Central memory CD4-positive, alpha-beta T cell (primary cell): Measurements from ENCODE around the gene COL24A1.
"Not testable (repeated sequence)": the region's sequence is repeated elsewhere in the genome, so short reads cannot be mapped to it uniquely, and the experiment has no call there.

Experiments used
- DNase-seq: peaks from one replicate; pipeline ENCODE4 v3.0.0; 2022

The COL24A1 gene

DNA sequence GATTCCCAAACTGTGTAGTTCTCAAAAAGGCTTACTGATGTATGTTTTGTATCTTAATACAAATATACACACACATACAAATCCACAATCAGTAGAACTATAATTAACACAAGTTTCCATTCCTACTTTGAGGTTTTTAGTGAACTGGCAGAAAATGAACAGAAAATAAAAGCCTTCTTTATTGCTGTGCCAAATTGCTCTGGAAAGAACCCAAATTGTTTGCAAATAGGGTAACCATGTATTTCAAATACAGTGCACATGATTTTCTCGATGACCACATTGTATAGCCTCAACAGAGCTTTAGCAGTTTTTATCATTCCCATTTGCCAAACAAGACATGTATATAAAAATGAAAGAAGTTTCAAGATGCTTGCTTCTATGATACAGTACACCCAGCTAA is 173.3 kb downstream of the COL24A1 start:
- DNase-seq, result no peak

DNA sequence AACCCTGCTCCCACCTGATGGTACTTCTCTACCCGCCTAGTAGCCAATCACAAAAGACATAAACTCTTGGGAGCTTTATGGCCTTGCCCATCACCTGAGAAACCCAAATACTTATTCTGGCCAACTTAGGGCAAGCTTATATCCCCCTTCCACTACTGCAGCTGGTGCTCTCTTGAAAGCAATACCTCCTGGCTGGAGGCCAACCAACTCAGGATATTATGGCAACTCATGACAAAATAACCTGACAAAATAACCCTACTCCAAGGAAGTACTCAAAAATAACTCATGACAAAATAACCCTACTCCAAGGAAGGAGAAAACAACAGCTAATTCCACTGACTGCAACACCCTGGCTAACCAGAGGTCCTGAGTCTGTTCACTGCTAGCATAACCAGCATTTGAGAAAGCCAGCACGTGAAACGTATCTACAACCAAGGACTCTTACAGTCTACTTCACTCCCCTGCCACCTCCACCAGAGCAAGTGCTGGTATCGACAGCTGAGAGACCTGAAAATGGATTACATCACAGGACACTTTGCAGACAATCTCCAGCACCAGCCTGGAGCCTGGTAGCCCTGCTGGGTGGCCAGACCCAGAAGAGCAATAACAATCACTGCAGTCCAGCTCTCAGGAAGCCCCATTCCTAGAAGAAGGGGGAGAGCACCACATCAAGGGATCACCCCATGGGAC is 179.9 kb downstream of the COL24A1 start:
- no peak for DNase-seq

DNA sequence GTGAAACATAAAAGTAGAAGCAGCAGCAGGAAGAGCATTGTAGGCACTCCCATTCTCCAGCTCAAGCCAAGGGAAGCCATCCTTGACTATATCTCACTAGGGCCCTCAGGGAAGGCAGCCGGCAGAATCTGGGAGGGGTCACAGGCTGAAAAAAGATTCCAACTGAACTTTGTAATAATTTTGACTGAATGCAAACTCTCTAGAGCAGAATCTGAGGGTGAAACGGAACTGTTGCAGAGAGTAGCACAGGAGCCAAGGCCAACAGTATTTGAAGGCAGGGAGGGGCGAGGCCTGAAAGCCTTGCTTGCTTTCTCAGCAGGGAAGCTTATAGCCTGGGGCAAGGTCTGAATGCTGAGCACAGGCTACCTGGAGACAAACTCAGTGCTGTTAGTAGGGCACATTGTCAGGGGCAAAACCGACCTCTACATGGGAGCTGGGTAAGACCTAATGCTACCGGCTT is 180.6 kb downstream of the COL24A1 start:
- no peak for DNase-seq

DNA sequence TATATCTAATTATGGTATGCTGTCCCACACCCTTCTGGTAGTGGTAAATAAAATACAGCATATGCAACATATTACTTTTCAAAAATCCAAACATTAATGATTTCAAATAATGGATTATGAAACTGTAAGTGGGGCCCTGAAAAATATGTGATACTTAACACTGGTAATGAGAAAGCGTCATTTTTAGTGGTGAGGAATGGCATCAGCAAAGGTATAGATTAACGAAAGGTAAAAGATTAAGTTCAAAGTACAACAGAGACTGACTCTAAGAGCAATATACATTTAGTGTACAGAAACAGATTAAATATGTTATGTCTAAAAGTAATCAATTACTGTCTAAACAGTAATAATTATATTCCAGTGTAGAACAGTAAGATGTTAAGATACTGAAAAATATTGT is 194.1 kb downstream of the COL24A1 start:
- DNase-seq, result no peak

DNA sequence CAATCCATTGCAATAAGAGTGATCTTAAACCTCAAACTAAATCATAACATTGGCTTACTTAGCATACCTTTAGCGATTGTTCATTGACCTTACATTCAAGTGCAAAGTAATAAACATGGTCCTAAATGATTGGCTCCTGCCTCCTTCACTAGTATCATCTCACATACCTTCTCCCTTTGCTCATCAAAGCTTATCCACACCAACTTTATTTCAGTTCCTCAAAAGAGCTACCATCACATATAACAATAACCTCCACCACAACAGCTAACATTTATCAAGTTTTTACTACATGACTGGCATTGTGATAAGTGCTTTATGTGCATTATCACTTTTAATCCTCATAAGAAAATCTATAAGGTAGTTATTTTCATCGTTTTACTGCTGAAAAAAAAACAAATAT is 198.8 kb downstream of the COL24A1 start:
- no peak for DNase-seq

DNA sequence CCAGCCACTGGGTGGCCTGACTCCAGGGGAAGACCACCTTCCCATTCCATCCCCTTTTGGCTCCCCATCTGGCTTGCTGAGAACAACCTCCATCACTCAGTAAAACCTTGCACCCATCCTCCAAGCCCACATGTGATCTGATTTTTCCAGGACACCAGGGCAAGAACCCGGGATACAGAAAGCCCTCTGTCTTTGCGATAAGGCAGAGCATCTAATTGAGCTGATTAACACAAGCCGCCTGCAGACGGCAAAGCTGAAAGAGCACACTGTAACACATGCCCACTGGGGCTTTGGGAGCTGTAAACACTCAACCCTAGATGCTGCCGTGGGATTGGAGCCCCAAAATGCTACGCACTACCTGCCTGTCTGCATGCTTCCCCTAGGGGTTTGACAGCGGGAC is 201.4 kb downstream of the COL24A1 start:
- not testable (repeated sequence) for DNase-seq

DNA sequence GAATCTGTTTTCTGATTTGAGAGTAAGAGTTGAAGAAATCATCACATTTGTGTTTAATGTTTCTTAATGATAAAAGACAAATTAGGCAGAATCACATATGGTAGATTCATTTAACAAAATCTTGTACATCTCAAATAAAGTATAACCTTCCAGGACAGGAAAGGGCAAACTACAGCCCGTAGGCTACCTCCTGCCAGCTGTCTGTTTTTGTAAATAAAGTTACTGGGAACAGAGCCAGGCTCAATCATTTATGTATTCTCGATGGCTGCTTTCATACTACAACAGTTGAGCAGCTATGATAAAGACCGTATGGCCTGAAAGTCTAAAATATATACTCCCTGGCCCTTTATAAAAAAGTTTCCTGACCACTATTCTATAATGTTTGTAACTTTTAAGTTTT is 204.1 kb downstream of the COL24A1 start:
- DNase-seq, result no peak

DNA sequence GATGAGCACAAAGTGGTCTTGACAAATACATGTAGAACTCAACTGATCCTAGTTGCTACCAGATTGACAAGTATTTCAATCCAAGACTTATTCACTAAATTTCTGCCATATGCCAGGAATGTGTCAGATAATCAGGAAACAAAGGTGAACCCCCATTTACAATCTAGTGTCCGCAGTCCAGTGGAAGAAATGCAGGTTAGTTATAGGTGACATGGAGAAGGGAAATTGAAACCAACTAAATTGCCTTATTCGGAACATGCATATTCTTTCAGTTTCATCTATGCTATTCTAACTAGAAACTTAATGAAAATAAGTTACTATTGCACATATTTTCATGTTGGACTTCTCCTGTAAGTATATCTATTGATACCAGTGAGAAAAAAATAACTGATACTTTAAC is 209.4 kb downstream of the COL24A1 start:
- no peak for DNase-seq

DNA sequence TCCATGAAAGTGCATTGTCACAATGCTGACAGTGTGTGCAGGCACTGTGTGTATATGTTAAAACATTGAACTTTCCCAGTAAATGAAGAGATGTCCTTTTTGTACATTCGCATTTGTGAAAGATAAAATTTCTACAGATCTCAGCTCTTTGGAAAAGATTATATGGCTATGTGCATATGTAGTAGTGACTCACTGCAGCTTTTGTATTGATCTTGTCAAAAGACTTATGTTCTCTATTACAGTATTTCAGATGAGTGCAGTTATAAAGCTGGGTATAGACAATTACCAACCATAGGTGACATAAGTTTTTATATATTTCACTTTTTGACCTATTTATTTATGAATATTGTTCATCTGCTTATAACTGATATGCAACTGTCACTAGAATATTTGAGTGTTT is 212.6 kb downstream of the COL24A1 start:
- DNase-seq, result no peak

DNA sequence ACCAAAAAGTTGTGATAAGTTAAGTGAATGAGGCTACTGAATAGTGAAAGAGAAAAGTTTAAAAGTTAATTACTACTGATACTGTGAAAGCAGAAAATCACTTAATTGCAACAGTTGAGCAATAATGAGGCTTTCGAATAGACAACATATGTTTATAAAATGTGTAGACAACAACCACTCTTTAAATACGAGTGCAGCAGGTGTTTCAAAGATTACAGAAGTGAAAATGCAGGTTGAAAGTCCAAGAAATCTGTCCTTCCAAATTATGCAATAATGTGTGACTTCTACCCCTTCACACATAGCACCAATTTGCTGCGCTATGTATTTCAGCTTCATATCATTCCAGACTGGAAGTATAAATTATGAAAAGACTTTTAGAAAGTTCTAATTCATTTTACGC is 213.0 kb downstream of the COL24A1 start:
- DNase-seq, result no peak

DNA sequence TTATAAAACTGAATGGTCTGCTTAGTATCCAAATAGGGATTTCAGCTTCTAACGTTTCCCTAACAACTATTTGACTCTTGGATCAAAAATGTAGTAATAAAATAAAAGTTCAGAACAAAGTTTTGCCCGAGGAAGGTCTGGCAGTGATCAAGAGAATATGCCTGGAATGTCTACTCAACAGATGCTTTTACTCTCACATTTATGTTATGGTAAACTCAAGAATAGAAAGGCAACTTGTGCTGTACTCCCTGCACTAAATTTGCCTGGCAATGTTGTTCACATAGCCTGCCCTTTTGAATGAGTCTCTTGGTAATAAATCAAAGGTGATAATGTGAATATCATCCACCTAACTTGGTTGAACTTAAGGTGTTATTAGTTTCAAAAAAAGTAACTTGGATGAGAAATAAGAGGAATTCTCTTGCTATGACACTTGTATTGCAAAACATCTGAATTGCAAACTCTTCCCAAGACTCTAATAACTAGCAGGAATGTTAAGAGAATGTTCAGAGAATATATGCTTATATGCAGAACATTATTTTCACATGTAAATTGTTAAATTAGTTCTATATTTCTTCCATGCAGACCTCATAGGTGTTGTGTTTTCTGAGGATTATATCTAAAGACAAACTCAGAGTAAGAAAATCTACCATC is 215.8 kb downstream of the COL24A1 start:
- DNase-seq, result no peak

DNA sequence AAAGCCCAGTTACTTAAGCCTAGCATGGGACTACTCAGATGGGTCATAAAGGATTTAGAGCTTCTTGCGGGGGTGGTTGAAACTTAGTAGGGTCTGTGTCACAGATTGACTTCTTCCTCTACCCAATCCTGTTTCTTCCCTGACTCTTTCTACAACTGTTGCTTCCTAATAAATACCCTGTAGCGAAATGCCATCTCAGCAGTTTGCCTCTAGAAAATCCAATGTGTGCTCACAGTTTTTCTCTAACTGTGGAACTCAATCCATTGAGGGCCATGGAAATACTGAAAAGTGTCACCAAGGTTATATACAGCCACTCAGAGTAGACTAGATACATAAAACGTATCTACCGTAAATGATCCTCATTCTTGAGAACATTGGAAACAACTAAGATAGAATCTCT is 217.7 kb downstream of the COL24A1 start:
- DNase-seq, result no peak

DNA sequence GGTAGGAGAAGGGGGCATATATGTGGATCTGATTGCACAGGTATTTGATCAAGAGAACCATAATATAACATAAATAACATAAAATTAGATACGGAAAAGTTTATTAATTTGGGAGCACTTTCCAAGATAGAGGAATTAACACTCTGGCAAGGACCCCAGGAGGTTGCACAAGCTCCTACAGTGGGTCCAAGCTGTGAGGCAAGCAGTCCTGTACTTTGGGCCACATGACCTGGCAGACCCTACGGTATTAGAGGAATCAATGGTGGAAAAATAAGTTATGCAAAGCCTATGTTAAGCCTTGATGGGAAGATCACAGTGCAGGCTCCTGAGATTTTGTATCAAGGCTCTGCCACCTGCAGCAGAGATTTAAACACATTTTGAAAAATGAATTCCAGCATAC is 220.1 kb downstream of the COL24A1 start:
- no peak for DNase-seq

DNA sequence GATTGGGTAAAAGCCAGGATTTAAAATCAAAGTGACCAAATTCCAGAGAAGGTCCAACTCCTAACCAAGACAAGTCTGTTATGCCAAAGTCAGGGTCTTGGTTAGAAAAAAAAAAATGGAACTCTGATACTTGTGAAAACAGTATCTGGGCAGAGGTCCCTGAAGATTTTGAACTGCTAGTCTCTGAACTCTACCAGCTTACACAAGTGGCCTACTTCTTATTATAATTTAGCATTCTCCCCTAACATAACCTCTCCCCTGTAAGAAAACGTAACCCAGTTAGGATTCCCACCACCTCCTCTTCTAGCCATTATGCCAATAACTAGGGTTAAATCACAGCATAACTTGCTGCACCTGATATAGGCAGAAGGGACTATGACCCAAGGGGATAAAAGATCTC is 220.5 kb downstream of the COL24A1 start:
- no peak for DNase-seq

DNA sequence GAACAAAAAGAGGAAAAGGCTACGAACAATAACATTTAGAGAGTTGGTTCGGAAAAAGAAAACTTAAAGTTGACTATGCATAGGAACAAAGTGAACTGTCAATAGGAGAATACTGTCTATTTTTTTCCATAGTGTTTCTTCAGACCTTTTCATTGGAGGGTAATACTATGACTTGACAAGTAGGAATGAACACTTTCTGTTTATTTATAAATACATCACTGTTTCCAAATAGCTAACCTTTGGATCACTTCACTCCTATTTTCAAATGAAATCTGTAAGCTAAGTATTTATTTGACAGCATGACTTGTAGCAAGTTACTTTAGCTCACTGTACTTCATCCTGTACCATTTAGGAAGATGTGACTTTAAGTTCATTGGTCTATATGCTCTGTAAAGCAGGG is 221.3 kb downstream of the COL24A1 start:
- DNase-seq, result no peak

DNA sequence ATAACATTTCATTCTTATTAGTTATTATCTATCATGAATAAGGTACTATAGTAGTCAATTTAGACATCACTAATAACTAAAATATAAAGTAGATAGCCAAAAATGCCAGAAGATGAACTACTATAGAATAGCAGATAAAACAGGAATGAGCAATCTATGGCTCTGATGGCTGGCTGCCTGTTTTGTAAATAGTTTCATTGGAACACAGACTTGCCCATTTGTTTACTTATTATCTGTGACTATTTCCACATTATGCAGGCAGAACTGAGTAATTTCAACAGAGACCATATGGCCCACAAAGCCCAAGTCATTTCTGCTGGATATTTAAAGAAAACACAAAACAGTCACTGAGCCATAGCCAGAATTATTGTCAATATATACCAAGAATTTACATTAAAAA is 222.1 kb downstream of the COL24A1 start:
- DNase-seq, result no peak

DNA sequence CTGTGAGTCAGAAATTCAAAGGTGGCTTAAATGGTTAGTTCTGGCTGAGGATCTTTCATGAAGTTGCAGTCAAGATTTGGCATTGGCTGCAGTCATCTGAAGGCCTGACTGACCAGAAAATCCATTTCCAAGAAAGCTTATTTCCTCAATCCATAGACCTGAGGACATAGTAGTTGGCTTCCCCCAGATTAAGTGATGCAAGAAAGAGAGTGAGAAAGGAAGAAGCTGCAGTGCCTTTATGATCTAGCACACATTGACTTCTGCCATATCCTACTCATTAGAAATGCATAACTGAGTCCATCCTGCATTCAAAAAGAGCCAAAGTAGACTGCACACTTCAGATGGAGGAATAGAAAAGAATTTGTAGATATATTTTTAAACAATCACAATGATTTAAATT is 222.6 kb downstream of the COL24A1 start:
- no peak for DNase-seq

DNA sequence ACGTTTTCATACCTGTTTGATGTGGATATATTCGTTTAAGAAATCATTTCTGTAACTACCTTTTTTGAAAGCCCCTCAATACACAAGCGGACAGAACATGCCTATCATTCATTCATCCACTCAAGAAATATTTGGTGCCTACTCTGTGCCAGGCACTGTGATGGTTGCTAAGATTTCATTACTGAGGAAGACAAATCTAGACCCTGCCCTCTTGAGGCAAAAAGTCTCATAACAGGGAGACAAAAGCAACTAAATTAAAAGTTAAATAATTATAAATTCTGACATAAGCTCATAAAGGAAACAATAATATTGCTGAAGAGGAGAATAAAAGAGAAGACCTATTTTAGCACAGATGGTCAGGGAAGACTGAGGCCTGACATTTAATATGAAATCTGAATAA is 244.8 kb downstream of the COL24A1 start:
- no peak for DNase-seq

DNA sequence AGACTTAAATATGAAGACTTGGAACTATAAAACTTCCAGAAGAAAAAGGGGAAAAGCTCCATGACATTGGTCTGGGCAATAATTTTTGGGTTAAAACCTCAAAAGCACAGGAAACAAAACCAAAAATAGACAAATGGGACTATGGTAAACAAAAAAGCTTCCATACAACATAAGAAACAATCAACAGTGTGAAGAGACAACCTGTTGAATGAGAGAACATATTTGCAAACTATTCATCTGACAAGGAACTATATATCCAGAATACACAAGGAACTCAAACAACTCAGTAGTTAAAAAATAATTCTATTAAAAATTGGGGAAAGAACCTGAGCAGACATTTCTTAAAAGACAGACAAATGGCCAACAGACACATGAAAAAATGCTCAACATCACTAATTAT is 255.7 kb downstream of the COL24A1 start:
- no peak for DNase-seq

DNA sequence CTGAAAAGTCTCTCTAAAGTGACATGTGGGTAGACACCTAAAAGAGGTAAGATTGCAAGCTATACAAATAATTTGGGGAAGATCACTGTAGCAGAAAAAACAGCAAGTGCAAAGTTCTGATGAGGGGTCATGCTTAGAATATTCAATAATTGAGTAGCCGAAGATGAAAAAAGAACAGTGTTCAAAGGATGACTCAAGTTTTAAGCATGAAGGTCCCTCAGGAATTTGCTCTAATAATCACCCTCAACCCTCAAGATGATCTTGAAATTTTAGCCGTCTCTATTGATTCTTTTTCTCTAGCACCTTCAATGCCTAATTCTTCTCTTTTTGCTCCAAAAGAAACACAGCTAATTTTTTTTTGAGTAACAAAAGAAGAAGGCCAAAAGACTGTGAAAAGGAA is 257.7 kb downstream of the COL24A1 start:
- DNase-seq, result no peak

DNA sequence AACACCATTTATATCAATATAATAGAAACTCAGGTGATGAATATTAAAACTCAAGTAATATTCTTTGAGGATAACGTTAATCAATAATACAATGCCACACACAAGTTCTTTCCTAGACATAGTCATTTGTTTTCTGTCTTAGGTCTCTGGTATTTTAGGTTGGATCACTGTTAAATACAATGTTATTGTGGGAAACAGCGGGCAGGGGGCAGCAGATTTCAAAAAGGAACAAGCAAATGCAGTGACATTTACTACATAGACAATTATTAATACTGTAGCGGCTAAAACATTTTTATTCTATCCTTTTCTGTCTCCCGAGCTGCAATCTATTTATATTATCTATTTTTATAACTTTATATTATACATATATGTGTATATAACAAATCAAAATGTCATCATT is 261.9 kb downstream of the COL24A1 start:
- DNase-seq, result no peak

DNA sequence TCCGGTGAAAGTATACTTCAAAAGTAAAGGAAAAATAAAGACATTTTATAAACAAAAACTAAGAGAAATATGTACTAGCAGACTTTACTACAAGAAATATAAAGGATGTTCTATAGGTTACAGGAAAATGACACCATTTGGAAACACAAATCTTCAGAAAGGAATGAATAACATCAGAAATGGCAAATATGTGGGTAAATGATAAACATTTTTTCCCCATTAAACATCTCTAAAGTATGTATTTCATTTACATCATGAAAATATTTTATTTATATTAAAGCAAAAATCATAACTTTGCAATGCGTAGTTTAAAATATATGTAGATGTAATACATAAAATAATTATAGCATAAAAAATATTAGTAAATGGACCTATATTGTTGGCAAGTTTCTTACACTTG is 264.2 kb downstream of the COL24A1 start:
- DNase-seq, result no peak

DNA sequence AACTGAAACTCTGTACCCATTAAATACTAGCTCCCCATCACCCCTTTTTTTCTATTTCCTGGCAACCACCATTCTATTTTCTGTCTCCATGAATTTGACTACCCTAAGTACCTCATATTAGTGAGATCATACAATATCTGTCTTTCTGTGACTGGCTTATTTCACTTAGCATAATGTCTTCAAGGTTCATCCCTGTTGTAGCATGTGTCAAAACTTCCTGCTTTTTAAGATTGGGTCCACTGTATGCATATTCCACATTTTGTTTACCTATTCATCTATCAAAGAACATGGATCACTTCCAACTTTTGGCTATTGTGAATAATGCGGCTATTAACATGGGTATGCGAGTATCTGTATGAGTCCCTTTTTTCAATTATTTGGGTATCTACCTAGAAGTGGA is 266.7 kb downstream of the COL24A1 start:
- DNase-seq, result no peak

DNA sequence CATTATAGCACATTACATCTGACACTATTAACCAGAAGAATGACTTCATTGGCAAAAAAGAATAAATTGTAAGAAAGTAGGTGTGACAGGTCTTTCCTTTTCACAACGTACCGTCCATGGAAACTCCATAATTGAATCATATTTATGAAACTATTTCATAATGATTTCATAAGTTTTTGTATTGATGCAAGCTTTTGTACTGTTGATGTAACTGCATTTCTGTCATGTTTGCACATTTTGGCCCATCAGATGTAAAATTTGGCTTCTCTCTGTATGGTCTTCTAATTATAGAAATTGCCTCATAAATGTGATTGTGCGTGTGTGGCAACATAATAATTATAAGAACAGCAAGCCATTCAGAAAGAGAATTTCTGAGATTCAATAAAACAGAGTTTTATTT is 267.7 kb downstream of the COL24A1 start:
- DNase-seq, result no peak
